CD4-positive, alpha-beta T cell treated with Interleukin-6 for 4 hours (primary cell): ENCODE data around the gene TRAPPC3L.
A peak's percentile ranks its signal among the peaks of the same experiment; 100 is the strongest.

ENCODE experiments used
- DNase-seq: peaks from one replicate; pipeline ENCODE4 v3.0.0-alpha.2; 2020; ENCODE audit warnings: mixed read lengths

TRAPPC3L gene

DNA sequence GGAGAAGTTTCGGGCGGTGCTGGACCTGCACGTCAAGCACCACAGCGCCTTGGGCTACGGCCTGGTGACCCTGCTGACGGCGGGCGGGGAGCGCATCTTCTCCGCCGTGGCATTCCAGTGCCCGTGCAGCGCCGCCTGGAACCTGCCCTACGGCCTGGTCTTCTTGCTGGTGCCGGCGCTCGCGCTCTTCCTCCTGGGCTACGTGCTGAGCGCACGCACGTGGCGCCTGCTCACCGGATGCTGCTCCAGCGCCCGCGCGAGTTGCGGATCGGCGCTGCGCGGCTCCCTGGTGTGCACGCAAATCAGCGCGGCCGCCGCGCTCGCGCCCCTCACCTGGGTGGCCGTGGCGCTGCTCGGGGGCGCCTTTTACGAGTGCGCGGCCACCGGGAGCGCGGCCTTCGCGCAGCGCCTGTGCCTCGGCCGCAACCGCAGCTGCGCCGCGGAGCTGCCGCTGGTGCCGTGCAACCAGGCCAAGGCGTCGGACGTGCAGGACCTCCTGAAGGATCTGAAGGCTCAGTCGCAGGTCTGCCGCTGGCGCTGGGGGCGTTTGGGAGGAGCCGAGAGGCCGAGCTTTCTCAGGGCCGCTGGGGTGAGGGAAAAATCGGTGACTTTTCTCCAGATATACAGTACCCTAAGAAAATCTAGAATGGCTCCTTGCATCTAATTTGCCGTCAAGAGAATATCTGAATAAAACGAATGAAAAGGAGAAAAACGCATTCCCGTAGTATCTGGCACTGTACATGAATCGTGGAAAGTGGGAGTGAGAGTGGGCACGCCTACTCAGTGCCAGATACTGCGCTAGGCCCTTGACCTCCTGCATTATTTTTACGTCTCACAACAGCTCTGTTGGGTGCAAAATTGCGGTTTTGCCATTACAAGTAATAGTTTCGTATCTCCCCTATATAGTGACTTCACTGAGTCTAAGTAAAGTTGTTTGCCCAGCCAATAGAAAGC lies 83.3 kb downstream of the TRAPPC3L start:
- DNase-seq = peak; percentile 63

DNA sequence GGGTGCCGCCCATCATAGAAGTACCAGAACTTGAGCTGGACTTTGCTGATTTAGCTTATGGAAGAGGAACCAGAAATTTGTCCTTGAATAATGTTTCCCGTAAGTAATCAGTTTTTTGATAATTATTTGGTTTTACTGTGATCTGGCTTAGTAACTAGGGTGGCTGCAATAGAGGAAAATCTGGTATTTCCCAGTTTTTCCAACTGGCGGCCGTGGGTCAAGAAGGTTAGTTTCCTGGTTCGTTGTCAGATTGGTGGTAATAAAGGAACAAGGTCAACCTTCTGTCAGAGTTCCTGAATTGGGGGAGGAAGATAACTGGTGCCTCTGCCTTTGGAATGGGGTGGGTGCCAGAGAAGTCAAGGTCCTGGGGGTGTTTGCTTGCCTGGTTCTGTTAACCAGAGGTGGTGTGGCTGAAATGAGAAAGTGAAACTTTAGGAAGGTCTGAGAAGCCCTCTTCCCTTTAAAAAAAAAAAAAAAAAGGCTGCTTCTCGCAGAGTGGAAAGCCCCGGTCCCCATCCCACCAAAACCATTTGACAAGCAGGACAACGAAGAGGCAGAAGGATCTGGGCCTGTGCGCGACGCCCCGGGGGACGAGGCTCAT lies 84.1 kb downstream of the TRAPPC3L start, which contains the start of gene CALHM6:
Gene CALHM6, plus strand, starts transcription at position 45 of the 601 bp plus-strand sequence. Its CDS starts 555 bp downstream, at position 600.
- DNase-seq = no peak

DNA sequence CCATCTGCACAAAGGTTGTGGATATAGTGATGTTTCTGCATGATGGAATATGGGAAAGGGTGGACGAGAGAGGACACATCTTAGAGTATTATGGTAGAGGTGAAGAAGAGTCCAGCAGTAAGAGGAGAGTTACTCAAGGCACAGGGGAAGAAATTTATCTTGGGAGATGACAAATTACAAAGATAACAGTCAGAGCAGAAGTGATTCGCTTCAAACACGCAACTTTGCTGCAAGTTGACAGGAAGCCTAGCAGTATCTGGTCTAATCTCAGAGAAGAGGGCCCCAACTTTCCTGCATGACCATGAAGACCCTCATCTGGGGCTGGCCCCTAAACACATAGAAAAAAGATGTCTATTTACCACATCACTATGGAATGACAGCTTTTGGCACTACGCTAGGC lies 85.6 kb downstream of the TRAPPC3L start:
- no peak for DNase-seq

DNA sequence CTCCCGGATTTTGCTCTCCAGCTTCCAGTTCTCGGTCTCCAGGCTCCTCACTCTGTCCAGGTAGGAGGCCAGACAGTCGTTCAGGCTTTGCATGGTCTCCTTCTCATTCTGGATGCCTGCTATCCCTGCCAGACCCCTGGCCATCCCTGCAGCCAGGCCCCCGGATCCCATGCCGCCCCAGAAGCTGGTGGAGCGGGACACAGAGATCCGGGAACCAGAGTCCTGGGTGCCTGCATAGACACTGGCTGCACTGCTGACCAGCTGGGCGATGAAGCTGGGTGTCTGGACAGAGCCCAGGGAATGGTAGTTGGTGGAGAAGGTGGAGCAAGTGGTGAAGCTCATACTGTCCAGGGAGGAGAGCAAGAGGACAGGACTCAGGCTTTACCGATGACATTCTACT lies 87.2 kb downstream of the TRAPPC3L start:
- DNase-seq = no peak

DNA sequence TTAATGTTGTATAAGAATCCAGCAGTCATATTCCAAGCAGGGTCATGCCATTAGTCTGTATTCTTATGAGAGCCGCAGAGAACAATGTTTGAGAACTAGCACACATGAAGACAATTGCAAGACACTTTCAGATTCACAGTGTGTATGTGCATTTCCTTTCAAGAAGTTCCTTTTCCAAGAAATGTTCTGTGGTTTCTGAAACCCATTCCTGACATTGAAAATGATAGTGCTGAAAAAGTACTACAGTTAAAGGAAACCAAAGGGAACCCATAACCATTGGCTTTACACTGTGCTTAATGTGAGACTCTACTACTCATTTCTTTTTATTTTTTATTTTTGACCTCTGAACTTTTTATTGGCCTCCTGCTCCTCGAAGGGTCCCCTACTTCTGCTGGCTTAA lies 88.6 kb downstream of the TRAPPC3L start:
- DNase-seq = no peak

DNA sequence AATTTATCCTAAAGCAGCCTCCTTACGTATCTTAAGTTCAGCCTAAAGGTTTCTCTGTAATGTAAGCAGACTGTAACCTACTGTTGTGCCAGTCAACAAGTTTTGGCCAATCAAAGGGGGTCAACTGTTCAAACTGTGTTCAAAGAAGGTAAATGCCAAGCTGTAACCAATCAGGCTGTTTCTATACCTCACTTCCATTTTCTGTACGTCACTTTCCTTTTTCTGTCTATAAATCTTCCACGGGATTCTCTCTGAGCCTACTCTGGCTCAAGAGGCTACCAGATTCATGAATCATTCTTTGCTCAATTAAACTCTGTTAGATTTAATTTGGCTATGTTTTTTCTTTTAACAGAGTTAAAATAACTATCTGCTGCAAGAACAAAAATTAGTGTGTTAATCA lies 89.4 kb downstream of the TRAPPC3L start:
- no peak for DNase-seq

DNA sequence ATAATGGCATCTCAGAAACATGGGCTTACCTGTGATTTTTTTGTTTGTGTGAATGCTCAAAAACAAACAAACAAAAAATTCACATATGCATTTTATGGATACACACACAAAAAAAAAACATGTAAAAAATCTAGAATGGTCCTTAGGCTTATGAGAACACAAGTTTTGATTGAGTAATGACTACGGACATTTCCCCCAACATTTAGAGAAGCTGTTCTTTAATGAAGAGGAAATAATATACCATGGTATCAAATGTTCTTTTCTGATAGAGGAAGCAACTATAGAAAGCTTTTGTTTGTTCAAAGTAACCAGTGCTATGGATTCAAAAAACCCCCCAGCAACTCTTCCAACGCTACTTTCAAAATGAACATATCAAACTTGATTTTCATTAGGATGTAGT lies 93.0 kb downstream of the TRAPPC3L start:
- no peak for DNase-seq

DNA sequence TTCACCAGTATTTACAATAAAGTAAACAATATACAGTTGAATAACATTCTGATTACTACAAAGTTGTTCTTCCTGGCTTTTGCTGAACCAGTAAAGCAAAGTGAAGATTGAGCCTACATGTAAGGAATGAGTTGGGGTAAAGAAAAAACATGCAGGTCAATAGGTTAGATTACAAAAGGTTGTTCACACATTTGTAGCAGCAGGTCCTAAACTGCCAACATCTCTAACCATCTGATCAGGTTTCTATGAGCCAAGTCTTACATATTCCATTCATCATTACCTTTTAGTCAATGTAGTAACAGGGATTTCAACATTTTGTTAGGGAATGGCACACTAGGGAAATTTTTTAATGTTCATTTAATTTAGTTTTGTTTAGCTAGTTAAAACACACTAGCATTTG lies 93.6 kb downstream of the TRAPPC3L start:
- DNase-seq = no peak

DNA sequence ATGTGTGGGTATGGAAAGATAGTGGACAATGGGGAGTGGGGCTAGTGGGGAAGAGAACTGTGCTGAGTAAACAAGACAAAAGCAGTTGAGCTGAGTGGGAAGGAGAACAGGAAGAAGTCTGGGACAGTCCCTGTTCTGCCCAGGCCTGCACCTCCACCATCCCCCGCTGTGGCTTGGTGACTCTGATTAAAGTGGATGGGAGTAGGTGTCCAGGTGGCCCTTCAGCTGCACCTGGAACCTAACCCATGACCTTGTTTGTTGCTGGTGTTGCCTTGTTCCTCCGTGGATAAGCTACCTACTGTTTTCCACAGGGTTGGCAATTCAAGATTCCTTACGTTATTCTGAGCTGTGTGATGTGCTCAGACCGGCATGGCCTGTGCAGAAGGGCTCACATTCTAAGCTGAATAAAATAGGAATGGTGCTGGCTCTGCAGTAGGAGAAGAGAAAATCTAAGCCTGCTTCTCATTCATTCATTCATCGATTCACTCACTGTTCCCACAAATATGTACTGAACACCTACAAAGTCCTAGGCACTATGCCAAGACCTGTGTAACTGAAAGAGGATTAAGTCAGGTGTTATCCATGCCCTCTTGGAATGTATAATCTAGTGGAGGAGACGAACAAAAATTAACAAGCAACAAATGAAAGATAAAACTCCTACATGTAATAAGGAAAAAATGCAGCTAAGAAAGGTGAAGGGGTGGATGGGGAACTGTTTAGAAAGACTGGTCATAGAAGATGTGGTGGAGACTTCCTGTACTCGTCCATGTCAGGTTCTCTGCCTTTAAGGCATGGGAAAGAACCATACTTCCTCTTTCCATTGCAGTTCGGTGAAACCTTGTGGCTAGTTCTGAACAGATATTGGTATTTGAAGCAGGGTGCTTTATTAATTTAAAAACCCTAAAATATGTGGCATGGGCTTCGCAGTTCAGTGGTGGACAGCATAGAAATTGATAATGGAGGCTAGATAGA lies 94.4 kb downstream of the TRAPPC3L start:
- no peak for DNase-seq

DNA sequence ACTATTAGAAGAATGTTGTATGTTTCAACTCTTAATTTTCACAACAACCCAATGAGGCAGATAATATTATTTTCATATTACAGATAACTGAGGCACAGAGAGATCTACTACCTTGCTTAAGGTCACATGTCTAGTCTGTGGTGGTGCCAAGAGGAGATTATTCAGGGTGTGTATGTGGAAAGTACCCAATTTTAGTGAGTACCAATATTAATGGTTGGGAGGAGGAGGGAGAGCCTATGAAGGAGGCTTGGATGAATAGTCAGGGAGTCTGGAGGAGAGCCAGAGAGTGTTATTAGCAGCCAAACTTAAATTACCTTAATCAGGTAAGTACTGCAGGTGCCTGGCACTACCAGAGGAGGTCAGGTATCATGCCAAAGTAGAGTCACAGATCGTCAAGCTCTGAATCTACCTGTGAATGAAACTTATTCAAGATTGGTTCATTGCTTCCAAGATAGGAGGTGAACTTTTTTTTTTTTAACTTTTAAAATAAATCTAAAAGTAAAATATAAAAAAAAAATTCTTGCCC lies 95.2 kb downstream of the TRAPPC3L start:
- DNase-seq = no peak

DNA sequence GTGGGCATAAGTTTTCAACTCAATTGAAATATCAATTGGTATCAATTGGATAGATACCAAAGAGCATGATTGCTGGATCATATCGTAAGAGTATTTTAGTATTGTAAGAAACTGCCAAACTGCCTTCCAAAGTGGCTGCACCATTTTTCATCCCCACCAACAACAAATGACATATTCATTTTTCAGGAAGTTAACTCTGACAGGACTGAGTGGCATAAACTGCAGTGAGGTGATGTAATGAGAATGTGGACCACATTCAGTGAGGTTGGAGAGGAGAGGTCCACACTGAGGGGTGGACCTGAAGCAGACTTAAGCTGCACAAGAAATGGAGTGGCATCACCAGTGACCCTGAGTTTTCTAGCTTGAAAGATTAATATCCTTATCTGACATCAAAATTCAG lies 95.9 kb downstream of the TRAPPC3L start:
- DNase-seq = no peak

DNA sequence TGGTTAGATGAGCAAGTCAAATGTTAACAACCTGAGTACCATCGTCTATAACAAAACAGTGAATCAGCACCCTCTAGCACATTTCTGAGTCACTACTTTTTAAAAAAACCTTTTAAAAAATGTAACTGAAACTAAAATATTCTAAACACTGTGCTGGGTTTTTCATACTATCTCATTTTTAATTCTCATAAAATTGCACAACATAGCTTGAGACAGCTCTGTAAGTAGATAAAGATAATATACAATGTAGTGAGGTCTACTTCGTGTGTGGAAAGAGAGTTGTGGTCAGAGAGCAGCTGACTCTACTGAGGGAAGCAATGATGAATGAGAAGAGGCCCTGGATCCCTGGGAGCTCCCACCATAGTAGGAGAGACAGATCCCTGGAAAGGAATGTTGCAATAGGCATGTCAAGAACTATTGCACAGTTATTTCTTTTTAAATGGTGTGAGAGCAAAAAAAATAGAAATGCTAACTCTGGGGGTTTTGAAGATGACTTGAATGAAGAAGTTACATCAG lies 97.9 kb downstream of the TRAPPC3L start:
- DNase-seq = no peak

DNA sequence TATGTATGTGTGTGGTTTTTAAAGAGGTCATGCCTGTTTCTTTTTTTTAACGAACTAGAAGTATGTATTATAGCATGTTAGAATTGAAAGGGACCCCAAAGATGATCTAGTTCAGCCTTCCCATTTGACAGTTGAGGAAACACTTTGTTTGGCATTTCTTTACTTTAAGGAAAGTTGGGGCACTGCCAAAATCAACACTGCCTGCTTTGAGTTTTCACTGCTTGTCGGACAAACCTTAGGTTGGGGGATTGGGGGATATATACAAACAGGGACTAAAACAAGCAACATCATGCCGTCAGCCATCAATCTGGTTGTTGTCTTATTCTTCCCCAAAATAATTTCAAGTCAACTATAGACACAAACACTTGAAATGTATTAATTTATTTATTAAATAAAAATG lies 98.4 kb downstream of the TRAPPC3L start:
- no peak for DNase-seq

DNA sequence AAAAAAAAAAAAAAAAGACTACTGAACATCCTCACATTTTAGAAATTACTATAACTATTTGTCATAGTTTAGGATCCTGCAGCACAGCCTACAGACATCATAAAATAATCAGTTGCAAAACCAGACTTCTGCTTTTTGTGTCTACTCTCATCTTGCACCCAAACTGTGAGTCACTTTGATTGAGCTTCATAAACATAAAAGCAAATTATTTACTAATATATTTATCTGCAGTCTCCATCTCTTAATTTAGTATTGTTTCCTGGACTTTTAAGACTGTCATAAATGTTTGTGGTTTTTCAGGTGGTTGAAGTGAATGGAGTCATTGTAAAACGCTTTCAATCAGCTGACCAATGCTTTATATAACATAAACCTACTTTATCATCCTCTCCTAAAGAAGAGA lies 99.1 kb downstream of the TRAPPC3L start:
- DNase-seq = no peak

DNA sequence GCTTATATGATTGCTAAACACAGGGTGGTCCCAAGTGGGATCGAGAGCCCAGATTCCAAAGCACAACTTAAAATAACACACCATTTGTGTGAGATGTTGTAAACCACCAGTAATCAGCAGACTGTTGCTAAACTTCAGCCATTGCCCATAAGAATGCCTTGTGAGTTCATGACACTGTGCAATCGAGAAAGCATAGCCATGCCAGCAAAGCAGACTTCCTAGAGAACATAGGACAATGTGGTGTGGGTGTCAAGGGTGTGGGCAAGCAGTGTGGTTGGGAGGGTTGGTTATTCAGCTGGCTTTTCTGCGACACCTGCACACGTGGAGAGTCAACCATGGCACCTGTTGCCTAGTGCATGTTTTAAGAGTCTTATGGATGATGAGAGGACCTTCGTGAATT lies 100.4 kb downstream of the TRAPPC3L start:
- DNase-seq = no peak
